ENCODE data around the gene CLDN5.

DNA sequence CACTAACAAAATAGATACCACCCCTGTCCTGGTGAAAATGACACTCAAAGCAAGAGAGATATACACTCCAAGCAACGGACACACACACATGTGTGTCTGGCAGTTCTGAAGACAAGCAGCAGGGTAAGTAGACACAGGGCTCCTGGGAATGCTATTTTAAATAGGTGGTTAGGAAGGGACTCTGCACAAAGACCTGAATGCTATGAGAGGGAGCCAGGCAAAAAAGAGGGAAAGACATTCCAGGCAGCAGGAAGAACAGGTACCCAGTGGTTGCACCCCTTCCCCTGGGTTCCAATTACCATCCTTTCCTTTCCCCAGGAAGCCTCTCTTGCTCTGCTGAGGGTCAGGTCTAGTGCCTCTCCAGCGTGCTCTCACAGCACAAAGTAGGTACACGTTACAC lies 48.2 kb downstream of the CLDN5 start:
- TF ChIP-seq, protein P1, sequence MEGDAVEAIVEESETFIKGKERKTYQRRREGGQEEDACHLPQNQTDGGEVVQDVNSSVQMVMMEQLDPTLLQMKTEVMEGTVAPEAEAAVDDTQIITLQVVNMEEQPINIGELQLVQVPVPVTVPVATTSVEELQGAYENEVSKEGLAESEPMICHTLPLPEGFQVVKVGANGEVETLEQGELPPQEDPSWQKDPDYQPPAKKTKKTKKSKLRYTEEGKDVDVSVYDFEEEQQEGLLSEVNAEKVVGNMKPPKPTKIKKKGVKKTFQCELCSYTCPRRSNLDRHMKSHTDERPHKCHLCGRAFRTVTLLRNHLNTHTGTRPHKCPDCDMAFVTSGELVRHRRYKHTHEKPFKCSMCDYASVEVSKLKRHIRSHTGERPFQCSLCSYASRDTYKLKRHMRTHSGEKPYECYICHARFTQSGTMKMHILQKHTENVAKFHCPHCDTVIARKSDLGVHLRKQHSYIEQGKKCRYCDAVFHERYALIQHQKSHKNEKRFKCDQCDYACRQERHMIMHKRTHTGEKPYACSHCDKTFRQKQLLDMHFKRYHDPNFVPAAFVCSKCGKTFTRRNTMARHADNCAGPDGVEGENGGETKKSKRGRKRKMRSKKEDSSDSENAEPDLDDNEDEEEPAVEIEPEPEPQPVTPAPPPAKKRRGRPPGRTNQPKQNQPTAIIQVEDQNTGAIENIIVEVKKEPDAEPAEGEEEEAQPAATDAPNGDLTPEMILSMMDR (IDR thresholded peaks at IDR 0.05; ENCODE audit: borderline replicate concordance, extremely low read depth, low read length, poor library complexity, severe bottlenecking) = no peak
- no peak for TF ChIP-seq EZH2 (IDR thresholded peaks at IDR 0.05; ENCODE audit: borderline replicate concordance, low read depth, low read length, severe bottlenecking)

Measured in DND-41 (cell line).